PC-9 (cell line): ENCODE measurements around the gene EFTUD2. TPM values are rescaled to one million over a fixed set of nuclear protein-coding genes. Genes with fewer than 3 reads are reported as not detected.

ENCODE experiments used
- BruUV-seq: library from RNA; stranded (reverse); fragments of 400-500 nt; replicated peaks from 2 replicates; lab custom pipeline; 2021; lab: Mats Ljungman, UMichigan
- CTCF ChIA-PET: fragments of 300-600 bp; sonication (Branson Sonifier 250); formaldehyde crosslinking; loops from one replicate; lab custom pipeline; 2022; ENCODE audit warnings: antibody characterized with exemption; lab: Charles Lee
- POLR2A ChIA-PET: fragments of 300-600 bp; sonication (Branson Sonifier 250); formaldehyde crosslinking; loops from one replicate; lab custom pipeline; 2022; ENCODE audit warnings: antibody characterized with exemption; ENCODE audit not compliant: unreplicated experiment; lab: Charles Lee
- DNase-seq, 2 experiments: peaks; one replicate each; pipeline versions ENCODE4 v3.0.0 to v3.0.0-alpha.2; 2015 to 2022; ENCODE audit warnings: mixed read lengths in 1 of 2
- H2AFZ ChIP-seq: fragments of 200-600 bp; sonication (generic); 2 replicates; pipeline ENCODE4 v1.8.1; 2017; ENCODE audit warnings: antibody characterized with exemption
- H3F3A ChIP-seq: fragments of 200-600 bp; sonication (generic); 2 replicates; pipeline ENCODE4 v1.8.1; 2017; ENCODE audit warnings: antibody characterized with exemption, mild to moderate bottlenecking, low read depth; ENCODE audit not compliant: insufficient read depth
- H3K27ac ChIP-seq: fragments of 200-600 bp; sonication (generic); 2 replicates; pipeline ENCODE4 v1.6.1; 2016; ENCODE audit warnings: mixed run types
- H3K27me3 ChIP-seq: fragments of 200-600 bp; sonication (generic); 2 replicates; pipeline ENCODE4 v1.6.1; 2016; ENCODE audit warnings: low read depth, mixed run types; ENCODE audit not compliant: insufficient read depth
- H3K36me3 ChIP-seq: fragments of 200-600 bp; sonication (generic); 2 replicates; pipeline ENCODE4 v1.6.1; 2016; ENCODE audit warnings: low read depth, mixed run types
- H3K4me1 ChIP-seq: fragments of 200-600 bp; sonication (generic); replicated peaks from 2 replicates; pipeline ENCODE4 v1.6.1; 2016; ENCODE audit warnings: mixed run types; ENCODE audit not compliant: insufficient read depth
- H3K4me2 ChIP-seq: fragments of 200-600 bp; sonication (generic); 2 replicates; pipeline ENCODE4 v1.6.1; 2017; ENCODE audit warnings: mixed run types
- H3K4me3 ChIP-seq: fragments of 200-600 bp; sonication (generic); 2 replicates; pipeline ENCODE4 v1.6.1; 2016; ENCODE audit warnings: mixed run types
- H3K79me2 ChIP-seq: fragments of 200-600 bp; sonication (generic); 2 replicates; pipeline ENCODE4 v1.6.1; 2017; ENCODE audit warnings: low read depth, mixed run types
- H3K9me2 ChIP-seq: fragments of 200-600 bp; sonication (generic); 2 replicates; pipeline ENCODE4 v1.8.1; 2017; ENCODE audit warnings: mild to moderate bottlenecking; ENCODE audit not compliant: insufficient read depth
- H3K9me3 ChIP-seq: fragments of 200-600 bp; sonication (generic); 2 replicates; pipeline ENCODE4 v1.8.1; 2016; ENCODE audit warnings: low read depth; ENCODE audit not compliant: insufficient read depth
- H4K20me1 ChIP-seq: fragments of 200-600 bp; sonication (generic); 2 replicates; pipeline ENCODE4 v1.8.1; 2017; ENCODE audit not compliant: insufficient read depth
- CTCF ChIP-seq: fragments of 200-600 bp; sonication (generic); conservative IDR thresholded peaks from 2 replicates; pipeline ENCODE4 v1.6.1; 2017; ENCODE audit warnings: mixed run types, antibody characterized with exemption, mild to moderate bottlenecking, moderate library complexity
- EZH2 ChIP-seq: fragments of 200-600 bp; sonication (generic); IDR thresholded peaks from 2 replicates; pipeline ENCODE4 v1.8.0; 2017; ENCODE audit warnings: antibody characterized with exemption, low read depth
- intact Hi-C: fragments of 100-400 bp; cut with micrococcal nuclease; formaldehyde crosslinking; loops from one replicate; pipeline ENCODE4 v1.10.0; 2022; ENCODE audit not compliant: unreplicated experiment
- total RNA-seq: library from RNA; stranded (reverse); gene quantifications from 2 replicates; pipeline ENCODE4 v1.2.3, GENCODE V29; 2021

The EFTUD2 gene
- total RNA-seq, 1 experiment from 2014 or later: 126 TPM

DNA sequence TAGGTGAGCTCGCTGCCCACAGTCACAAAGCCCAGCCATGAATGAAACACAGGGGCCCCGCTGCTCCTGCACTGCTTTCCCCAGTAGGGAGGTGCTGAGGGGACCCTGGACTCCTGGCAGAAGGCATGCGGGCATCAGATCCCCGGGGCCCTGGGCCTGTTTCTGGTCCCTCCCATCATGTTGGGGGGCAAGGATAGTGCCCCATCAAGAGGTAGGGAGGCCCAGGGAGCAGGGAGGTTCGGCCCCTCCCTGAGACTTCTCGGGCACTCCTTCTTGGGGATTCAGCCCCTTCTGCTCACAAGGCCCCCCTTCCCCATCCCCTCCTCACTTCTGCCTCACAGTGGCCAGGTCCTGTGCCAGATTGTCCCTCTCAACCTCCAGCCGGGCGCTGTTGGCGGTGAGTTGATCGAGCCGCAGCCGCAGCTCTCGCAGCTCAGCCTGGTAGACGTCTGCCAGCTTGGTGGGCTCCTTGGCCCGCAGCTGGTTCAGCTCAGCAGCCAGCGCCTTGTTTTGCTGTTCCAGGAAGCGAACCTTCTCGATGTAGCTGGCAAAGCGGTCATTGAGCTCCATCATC is 15.5 kb upstream of the EFTUD2 start:
- H3K9me3 ChIP-seq: no peaks in the 10 kb centered on the region
- TF ChIP-seq EZH2 (no peak), CTCF (no peak)
- H3K36me3 ChIP-seq: no peaks in the 10 kb centered on the region
- H3K79me2 ChIP-seq: no peaks in the 10 kb centered on the region
- H4K20me1 ChIP-seq: no peaks in the 10 kb centered on the region
- no peaks in the 10 kb centered on the region for H3K9me2 ChIP-seq
- no TSS peak for BruUV-seq
- no peak for DNase-seq
- peaks cover 11% of the 10 kb centered on the region for H3K4me1 ChIP-seq
- H3K4me3 ChIP-seq: no peak overlapping the region
- H3K4me2 ChIP-seq: no peak overlapping the region
- intact Hi-C loops: no loop called here
- 0 out of 2 replicates have a peak, but pooled peaks cover under 1% of the 10 kb centered on the region for H3F3A ChIP-seq
- no peaks in the 10 kb centered on the region for H3K27me3 ChIP-seq
- no peak overlapping the region for H3K27ac ChIP-seq
- CTCF ChIA-PET: interaction anchor here (0.7 kb wide), 1 partner anchor 236 kb away, joined by 3 read pairs; no protein-coding TSS in a partner anchor
- no peak overlapping the region for H2AFZ ChIP-seq
- POLR2A ChIA-PET: interaction anchor here (0.6 kb wide), 1 partner anchor 53 kb away, joined by 4 read pairs; the partner anchor contains the start of gene C1QL1

DNA sequence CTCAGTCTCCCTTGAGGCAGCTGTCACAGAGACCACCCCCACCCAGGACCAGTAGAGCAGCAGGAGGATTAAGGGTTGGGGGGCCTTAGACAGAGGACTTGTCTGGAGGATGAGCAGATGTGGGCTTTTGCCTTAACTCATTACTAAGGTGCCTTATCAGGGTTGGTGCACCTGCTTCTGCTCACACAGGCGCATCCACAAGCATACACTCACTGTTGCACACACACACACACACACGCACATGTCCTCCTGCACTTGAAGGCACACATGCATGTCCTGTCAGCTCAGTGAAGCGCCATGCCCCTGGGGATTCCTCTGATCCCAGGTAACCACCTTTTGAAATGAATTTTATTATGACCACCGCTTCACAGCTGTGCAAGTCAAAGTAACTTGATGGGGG is 14.9 kb upstream of the EFTUD2 start:
- Histone ChIP-seq H3K4me2 (no peak overlapping the region), H3K79me2 (no peaks in the 10 kb centered on the region), H3F3A (peaks cover 7% of the 10 kb centered on the region; the same call in 1 of the 2 replicates), H3K27ac (no peak overlapping the region), H4K20me1 (no peaks in the 10 kb centered on the region), H3K4me3 (no peak overlapping the region), H2AFZ (no peak overlapping the region), H3K27me3 (no peaks in the 10 kb centered on the region), H3K36me3 (no peaks in the 10 kb centered on the region), H3K9me3 (no peaks in the 10 kb centered on the region), H3K4me1 (peaks cover 17% of the 10 kb centered on the region), H3K9me2 (no peaks in the 10 kb centered on the region)
- ChIA-PET POLR2A (interaction anchor here (0.6 kb wide), 1 partner anchor 54 kb away, joined by 4 read pairs; the partner anchor contains the start of gene C1QL1), CTCF (interaction anchor here (0.7 kb wide), 1 partner anchor 235 kb away, joined by 3 read pairs; no protein-coding TSS in a partner anchor)
- peak in 1 of 2 experiments; percentile 17 for DNase-seq
- no peak for TF ChIP-seq EZH2
- no peak for TF ChIP-seq CTCF
- BruUV-seq: no TSS peak
- intact Hi-C loops: no loop called here

DNA sequence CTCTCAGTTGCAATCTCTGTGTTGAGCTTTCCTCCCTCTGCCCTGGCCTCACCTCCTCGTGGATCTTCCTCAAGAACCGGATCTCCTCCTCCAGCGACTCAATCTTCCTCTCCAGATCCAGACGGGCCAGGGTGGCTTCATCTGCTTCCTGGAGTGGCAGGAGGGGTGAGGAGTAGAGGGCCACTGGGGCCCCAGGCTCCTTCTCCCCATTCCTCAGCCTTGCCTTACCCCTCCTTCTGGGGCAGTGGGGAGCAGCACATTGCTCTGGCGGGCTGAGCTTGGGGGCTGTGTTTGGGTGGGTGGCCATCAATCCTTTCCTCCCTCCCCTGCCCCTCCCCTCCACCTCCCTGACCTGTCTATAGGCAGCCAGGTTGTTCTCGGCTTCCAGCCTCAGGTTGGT is 14.4 kb upstream of the EFTUD2 start:
- H3K27ac ChIP-seq: no peak overlapping the region
- H3K4me1 ChIP-seq: peaks cover 17% of the 10 kb centered on the region
- peaks cover 8% of the 10 kb centered on the region; the same call in 1 of the 2 replicates for H3F3A ChIP-seq
- no peaks in the 10 kb centered on the region for H3K79me2 ChIP-seq
- ChIA-PET POLR2A (no interaction called here), CTCF (no interaction called here)
- H3K9me3 ChIP-seq: no peaks in the 10 kb centered on the region
- no peak overlapping the region for H3K4me2 ChIP-seq
- no peak overlapping the region for H2AFZ ChIP-seq
- no peaks in the 10 kb centered on the region for H3K9me2 ChIP-seq
- no peaks in the 10 kb centered on the region for H3K27me3 ChIP-seq
- intact Hi-C loops: no loop called here
- DNase-seq: no peak
- H4K20me1 ChIP-seq: no peaks in the 10 kb centered on the region
- no TSS peak for BruUV-seq
- TF ChIP-seq EZH2 (no peak), CTCF (no peak)
- H3K4me3 ChIP-seq: no peak overlapping the region
- H3K36me3 ChIP-seq: no peaks in the 10 kb centered on the region
